ENCODE data around the gene CCND2.

The CCND2 gene

DNA sequence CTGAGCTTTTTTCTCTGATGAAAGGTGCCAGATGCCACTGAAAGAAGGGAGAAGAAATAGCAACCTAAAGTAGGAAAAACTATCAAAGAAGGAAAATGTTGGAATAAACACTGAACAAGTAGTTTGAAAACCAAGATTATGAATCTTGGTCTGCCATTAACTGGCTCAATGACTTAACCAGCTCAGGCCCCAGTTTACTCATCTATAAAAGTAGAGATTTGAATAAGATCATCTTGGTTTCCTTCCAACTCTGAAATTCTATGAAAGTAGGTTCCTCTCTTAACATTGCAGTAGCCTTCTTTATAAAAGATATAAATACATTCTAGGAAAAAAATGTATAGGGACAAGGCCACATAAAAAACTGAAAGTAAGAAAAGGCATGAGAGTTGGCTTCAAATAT lies 16.1 kb upstream of the CCND2 start:
- DNase-seq: no peak

DNA sequence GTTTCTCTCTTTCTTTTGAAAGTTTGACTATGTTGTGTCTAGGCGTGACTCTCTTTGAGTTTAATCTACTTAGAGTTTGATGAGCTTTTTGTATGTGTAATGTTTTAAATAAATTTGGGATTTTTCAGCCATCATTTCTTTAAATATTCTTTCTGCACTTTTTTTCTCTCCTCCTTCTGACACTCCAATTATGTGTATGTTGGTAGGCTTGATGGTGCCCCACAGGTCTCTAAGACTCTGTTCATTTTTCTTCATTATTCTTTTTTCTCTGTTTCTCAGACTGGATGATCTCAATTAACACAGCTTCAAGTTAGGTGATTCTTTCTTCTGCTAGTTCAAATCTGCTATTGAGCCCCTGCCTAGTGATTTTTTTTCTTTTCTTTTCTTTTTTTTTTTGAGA lies 14.5 kb upstream of the CCND2 start:
- DNase-seq: no peak

DNA sequence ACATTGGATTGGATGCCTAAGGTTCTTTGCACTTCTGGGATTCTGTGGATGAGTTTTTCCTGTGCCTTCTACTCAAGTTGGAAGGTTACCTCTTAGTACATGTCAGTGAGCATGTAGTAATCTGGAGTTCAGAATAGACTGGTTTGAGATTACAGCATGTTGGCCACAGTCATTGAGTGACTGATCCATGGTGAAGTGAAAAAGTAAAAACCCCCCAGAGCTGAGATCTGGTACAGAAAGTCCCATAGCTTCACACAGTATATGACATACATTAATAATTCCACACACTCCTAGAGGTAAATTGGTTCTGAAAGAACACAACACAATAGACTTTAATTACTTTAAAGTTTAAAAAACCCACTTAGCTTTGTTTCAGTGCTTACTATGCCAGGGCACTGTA lies 11.9 kb upstream of the CCND2 start:
- DNase-seq: no peak

DNA sequence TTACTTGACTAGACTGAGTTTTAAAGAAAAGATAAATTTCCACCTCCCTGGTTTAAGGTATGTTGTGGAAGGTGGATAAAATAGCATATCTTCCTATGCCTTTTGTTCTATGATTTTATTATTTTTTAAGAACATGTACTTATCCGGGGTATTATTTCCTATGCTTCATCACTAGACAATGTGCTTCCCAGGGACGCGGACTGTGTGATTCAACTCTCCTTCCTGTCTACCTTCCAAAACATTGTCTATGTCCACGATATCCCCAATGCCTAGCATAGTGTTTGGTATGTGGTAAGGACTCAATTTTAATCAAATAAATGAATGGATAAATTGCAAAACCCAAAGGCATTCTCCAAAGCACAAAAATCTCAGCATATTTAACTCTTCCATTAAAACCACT lies 8.3 kb upstream of the CCND2 start:
- DNase-seq: no peak

DNA sequence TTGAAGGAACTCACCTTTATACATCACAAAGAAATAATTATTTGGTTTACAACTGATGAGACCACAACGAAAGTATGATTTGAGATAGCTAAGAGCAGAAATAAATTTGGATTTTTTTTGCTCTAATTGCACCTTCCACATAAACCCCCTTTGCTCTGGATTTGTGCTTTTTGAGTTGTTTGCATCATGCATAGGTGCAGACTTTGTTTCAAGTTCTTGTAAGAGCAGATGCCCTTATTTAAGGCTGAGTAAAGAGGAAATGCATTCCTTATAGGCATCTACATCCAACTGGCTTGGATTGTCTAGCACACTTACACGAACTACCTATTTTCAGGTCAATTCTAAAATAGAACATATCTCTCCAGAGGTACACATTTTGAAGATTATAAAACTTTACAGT lies 6.6 kb upstream of the CCND2 start:
- no peak for DNase-seq

DNA sequence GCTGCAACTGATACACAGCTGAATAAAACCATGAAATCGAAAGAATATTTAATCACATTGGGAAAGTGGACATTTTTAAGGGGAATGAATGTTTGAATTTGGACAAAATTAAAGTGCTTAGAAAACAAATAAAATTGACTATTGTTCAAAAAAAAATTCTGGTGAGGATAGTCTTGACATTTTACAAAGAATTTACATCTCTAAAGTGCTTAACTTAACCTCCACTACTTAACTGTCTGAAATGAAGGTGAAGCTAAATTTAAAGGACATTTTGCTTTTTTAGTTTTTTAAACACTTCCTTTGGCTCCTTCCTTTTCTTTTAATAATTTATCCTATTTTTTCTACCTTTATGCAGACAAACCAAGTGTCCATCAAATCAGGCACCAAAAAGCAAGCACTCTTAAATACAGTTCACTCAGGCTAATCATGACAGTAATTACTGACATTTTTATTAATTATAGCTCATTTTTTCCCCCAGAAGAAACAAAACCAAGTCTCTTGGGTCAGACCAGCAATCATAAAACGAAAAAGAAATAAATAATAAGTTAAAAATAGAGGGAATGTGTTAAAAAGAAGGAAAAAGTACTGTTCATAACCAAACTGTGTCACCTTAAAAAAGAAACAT lies 5.7 kb upstream of the CCND2 start:
- no peak for DNase-seq

DNA sequence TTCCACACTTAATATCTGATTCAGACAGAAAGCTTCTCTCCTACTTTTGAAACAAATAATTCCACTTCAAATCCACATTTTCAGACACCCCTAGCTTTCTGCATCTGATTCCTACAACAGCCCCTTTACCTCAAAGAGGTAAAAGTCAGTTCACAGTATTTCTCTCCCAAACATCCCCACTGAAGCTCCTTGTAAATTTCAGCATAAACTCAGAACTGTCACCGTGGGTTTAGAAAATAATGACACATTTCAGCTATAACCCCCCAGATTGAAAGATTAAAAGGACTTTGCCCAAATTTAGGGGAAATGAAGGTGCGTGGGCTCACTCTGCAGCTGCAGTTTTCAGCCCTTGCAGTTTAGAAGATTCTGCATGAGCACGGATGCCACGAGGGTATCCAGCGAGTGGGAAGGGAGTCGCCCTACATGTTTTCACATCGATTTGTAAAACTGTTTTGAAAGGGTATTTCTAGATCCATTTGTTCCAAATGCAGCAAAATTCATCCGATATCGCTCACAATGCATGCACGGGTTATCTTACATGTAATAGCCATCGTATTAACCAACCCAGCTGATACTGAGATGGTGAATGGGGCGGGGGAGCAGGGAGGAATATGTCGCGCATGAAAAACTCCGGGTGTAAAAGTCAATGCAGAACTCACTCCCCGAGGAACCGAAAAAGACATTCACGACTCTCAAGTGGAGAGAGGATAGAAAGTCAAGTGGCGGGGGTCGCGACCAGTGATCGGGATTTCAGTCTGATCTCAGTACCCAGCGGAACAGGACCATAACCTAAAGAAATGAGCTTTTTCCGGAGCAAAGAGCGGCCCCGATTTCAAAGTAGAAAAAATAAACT lies 5.0 kb upstream of the CCND2 start:
- no peak for DNase-seq

DNA sequence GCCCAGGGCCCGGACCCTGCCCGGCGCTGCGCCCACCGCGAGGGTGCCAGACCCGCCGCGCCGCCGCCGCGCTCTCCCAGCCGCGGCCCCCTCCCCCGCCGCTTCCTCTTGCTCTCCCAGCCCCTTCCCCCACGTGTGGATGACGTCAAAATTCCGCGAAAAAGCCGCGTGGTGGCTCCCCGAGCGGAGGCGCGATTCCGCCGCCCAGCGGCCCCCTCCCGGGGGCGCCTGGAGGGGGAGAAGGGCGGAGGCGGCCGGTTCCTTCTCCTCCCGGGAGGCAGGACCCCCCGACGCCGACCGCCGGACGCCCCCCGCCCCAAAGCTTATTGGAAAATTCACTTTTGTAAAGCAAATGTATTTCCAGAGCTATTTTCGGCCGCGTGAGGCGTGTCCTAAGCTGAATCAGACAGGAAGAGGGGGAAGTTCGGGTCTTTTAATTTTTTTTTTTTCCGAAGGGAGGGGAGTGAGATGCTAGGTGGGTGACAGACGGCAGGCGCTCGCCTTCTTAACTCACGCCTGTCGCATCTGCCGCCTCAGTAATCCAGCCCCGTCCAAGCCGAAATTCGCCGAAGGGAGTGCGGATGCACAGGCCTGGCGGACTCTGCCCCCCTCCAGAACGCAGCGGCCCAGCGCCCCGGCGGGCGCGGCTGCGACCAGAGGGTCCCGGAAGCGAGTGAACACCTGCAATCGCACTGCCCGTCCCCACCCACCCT lies 4.1 kb upstream of the CCND2 start:
- no peak for DNase-seq

DNA sequence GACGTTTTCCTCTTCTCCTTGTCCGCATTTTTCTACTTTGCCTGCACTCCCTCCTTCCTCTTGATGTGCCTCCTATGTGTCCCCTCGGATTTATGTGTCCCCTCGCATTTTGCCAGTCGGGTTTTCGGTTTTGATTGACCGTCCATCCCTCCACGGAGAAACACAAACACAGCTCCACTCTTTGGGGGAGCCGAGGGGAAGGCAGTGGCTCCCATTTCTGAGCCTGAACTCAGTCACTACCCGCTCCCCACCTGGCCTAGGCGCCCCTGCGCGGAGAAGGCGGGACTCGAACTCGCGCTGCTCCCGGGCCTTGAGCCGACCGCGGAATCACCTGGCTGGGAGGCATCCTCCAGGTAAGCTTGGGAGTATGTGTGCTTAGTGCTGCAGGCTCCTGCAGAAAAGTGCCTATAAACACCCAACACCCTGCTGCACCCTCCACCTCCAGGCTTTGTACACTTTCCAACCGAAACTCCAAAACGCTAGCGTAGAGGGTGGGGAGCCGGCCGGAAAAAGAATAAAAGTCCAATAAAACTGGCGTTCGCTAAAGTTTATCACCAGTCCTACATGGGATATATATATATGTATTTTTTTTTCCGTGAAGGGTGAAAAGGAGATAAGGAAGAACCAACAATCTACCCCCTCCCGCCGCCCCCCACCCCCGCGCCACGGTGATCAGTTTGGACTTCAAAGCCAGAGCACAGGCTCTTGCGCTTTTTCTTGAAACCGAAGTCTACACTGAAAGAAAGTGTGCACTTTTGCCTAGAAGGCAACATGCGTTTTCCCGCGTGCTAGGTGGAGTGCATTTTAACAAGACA lies 3.3 kb upstream of the CCND2 start:
- DNase-seq: no peak

DNA sequence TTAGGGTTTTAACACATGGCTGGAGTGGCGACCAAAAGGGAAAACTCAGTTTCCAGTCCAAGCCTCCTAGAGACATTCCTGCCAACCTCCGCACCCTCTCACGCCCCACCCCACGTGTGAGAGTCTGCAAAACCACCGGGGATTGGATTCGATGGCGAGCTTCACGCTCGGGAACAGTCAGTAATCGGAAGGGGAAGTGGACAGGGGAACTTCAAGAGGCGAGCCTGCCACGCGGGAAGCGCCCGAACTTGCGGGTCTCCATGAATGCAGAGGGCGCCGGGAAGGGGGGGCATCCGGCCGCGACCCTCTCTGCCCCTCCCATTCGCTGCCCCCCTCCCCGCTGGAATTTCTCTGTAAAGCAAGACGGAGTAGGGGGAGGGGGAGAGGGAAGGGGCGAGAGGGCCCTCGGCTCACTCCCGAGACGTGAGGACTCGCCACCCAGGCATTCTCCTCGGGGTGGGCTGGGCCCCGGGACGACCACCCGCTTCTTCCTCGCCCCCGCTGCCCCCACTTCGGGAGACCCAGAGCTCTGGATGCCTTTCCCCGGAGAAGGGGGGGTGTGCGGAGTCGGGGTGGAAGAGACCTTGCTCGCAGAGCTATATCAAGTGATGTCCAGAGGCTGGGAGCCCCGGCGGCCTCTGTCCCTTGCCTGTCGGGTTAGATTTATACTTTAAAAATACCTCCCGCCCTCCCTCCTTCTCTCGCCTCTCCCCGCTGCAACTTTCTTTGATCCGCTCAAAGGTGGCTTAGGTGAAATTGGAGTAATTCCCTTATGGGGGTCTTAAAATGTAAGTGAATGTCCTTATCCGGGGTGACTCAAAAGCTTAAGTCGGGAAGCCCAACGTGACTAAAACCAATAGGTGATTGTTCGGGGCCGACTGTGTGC lies 2.5 kb upstream of the CCND2 start:
- no peak for DNase-seq

DNA sequence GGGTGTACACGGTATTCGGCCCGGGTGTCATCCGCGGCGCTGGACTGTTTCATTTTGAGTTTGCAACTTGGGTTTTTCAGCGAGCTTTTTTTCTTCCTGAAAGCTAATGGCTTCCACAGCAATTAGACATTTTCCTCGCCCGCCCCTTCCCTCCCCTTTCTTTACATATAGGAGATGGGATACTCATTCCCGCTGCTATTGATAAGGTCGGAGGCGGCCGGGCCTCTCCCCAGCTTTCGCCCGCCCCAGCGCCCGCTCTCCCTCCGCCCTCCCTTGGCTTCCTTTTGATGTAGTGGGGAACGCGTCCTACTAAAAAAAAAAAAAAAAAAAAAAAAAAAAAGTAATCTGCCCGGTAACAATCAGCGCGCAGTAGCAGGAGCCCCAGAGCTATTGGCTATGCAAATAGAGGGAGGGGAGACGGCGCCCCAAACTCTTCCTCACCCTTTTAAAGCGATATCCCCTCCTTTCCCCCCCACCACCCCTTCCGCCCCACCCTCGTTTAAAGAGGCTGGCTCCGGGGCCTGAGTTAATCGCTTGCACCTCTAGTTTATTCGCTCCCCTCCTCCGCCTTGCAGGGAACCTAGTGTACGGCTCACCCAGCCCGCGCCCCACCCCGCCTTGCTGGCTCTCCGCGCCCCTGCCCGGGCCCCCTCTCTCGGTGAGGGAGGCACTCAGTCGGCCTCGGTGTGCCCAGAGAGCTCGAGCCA lies 1.7 kb upstream of the CCND2 start:
- peak; percentile 88 for DNase-seq

DNA sequence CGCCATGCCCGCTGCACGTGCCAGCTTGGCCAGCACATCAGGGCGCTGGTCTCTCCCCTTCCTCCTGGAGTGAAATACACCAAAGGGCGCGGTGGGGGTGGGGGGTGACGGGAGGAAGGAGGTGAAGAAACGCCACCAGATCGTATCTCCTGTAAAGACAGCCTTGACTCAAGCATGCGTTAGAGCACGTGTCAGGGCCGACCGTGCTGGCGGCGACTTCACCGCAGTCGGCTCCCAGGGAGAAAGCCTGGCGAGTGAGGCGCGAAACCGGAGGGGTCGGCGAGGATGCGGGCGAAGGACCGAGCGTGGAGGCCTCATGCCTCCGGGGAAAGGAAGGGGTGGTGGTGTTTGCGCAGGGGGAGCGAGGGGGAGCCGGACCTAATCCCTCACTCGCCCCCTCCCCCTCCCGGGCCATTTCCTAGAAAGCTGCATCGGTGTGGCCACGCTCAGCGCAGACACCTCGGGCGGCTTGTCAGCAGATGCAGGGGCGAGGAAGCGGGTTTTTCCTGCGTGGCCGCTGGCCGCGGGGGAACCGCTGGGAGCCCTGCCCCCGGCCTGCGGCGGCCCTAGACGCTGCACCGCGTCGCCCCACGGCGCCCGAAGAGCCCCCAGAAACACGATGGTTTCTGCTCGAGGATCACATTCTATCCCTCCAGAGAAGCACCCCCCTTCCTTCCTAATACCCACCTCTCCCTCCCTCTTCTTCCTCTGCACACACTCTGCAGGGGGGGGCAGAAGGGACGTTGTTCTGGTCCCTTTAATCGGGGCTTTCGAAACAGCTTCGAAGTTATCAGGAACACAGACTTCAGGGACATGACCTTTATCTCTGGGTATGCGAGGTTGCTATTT lies 914 bp upstream of the CCND2 start:
- no peak for DNase-seq

DNA sequence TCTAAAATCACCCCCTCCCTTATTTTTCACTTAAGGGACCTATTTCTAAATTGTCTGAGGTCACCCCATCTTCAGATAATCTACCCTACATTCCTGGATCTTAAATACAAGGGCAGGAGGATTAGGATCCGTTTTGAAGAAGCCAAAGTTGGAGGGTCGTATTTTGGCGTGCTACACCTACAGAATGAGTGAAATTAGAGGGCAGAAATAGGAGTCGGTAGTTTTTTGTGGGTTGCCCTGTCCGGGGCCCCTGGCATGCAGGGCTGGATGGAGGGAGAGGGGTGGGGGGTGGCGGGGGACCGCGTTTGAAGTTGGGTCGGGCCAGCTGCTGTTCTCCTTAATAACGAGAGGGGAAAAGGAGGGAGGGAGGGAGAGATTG lies 300 bp upstream of the CCND2 start:
- DNase-seq: no peak

DNA sequence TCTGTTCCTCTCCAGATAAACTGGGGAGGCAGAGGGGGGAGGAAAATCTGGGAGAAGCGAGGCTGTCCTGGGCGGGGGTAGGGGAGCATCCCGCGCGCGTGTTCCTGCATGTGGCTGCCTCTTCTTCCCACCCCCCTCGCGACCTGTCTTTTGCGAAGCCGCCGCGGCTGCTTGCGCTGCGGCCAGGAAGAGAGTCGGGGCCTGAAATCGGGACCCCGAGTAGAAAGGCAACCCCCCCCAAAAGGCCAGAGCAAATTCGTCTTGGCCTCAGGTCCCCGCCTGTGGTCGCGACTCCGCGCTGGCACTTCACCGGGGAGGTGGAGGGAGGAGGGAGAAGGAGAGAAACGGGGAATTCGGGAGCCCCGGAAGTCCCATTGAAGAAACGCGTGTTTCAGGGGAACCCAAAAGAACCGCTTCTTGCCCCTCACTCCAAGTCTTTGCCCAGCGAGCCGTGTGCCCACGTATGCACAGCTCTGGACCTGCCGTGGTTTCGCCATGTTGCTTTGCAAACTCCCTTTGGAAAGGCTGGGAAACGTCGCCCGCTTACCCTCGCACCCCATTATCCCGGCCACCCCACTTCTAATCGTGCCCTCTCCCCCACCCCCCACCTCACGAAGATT lies 944 bp downstream of the CCND2 start:
- DNase-seq: peak; percentile 32

DNA sequence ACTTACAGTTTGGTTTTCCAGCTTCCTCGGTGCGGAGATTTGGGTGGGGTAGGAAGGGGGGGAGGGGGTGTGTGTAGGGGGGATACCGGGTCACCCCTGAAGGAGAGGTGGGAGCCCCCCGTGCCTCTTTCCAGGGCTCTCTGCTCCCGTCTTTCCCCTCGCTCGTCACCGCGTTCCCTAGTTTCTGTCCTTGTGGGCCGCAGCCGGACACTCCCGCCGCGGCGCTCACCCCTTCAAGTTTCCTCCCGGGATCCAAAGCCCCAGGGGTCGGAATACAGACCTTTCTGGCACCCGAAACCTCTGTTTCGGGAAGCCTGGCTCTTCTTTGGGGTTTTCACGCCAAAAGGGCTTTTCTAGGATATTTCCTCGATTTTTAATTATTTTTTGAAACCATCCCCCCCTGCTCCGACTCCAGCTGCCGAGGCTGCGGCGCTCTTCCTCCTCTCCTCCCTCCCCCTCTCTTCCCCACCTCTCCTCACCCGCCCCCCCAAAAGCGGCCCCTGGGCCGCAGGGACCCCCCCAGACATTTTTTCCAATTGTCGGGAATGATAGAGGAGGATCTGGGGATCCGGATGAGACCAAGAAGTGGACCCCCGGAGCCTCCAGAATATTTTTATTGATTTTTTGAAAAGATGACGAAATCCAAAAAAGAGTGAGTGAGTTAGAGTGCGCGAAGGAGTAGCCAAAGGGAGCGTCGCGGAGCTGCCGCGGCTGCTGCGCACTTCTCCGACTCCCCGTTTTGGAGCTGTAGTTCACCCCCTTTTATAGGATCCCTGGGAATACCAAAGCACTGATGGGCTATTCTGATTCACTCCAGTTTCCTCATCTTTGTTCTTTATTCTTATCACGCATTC lies 1.7 kb downstream of the CCND2 start:
- DNase-seq: peak; percentile 84

DNA sequence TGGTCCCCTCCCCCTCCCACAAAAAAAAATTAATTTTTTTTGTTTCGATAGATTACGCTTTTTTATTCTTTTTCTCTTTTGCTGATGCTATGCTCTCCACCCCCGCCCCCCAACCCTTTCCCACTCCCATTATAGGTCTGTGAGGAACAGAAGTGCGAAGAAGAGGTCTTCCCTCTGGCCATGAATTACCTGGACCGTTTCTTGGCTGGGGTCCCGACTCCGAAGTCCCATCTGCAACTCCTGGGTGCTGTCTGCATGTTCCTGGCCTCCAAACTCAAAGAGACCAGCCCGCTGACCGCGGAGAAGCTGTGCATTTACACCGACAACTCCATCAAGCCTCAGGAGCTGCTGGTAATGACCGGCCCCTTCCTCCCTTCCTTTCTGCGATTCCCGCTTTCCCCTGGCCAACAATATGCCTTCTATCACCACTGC lies 2.3 kb downstream of the CCND2 start:
- no peak for DNase-seq

DNA sequence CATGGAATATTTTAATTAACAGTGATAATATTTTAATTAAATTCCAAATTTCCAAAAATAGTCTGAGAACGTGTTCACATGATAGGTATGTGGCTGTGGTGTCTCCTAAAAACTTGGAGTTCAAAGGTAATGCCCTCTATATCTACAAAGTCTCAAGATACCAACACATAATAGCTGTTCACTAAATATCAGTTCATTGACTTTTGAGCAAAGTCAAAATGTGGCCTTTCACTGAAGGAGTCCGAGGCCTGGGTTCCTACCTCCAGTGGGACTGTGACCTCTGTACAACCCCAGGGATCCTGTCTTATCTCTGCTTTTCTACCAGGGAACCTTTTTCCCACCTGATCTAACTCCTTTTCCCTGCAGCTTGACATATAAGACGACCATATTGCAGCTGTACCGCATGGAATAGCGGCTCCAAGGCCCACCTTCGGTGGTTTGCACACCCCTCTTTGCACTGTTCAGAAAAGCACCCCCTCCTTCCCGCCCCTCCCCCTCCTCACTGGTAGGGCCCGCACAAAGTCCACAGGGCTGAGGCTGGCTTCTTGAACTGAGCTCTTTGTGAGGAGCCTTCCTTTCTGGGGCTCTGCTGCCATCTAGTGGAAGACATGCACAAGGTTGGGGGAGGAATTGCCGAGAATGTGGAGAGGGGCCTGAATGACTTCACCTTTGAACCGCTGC lies 3.1 kb downstream of the CCND2 start:
- peak; percentile 76 for DNase-seq

DNA sequence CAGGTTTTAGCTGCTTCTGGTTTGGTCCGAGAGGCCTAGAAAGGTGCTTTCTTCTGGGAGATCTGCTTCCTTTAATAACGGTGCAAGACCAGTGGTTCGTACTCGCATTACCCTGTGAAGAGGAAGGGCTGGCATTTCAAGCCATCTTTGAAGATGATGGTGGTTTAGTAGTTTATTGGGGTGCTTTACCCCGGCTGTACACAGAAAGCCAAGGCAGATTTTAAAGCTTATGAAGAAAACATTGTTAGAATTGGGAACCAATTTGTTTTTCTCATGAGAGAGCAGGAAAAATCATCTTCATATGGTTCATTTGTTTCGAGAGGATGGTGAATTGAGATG lies 3.6 kb downstream of the CCND2 start:
- DNase-seq: no peak

DNA sequence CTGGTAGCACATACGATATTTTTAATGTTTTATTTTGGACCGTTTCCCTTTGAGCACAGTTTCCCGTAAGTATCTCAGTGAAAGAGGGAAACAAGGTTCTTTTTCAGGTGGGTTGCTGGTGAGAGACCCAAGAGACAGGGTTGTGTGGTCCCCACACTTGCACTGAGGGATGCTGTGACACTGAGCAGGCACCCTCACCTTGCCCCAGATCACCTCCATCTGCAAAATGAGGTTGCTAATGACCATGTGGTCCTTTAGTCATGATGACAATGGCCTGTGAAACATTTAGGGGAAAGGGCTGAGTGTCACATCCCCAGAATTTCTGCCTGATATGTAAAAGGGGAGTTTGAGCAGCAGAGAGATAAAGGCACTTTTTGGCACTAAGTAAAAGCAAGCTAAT lies 4.3 kb downstream of the CCND2 start:
- no peak for DNase-seq
